ENCODE data around the gene AIRE.

AIRE gene

GRCh38 chr21:44331650-44332307, 46.1 kb downstream of the AIRE start:
- TF ChIP-seq CTCF (IDR thresholded peaks at IDR 0.05; ENCODE audit: control insufficient read depth, extremely low read depth, insufficient read depth) = no peak
- no peak overlapping the region for H3K4me3 ChIP-seq (ENCODE audit: low read depth, low read length)
- DNase-seq (ENCODE audit: low read depth) = no peak

- no peak overlapping the region for H3K4me3 ChIP-seq (ENCODE audit: low read depth, low read length)
- DNase-seq (ENCODE audit: low read depth) = no peak
- no peak for TF ChIP-seq CTCF (IDR thresholded peaks at IDR 0.05; ENCODE audit: control insufficient read depth, extremely low read depth, insufficient read depth)
These were observed 46.7 kb downstream of the AIRE start for GRCh38 chr21:44332383-44332782.

GRCh38 chr21:44332965-44333364, 47.3 kb downstream of the AIRE start:
- DNase-seq (ENCODE audit: low read depth) = no peak
- no peak overlapping the region for H3K4me3 ChIP-seq (ENCODE audit: low read depth, low read length)
- TF ChIP-seq CTCF (IDR thresholded peaks at IDR 0.05; ENCODE audit: control insufficient read depth, extremely low read depth, insufficient read depth) = no peak

GRCh38 chr21:44333509-44334328, 48.0 kb downstream of the AIRE start:
- no peak overlapping the region for H3K4me3 ChIP-seq (ENCODE audit: low read depth, low read length)
- no peak for TF ChIP-seq CTCF (IDR thresholded peaks at IDR 0.05; ENCODE audit: control insufficient read depth, extremely low read depth, insufficient read depth)
- no peak for DNase-seq (ENCODE audit: low read depth)

GRCh38 chr21:44334329-44335030, 48.8 kb downstream of the AIRE start:
- H3K4me3 ChIP-seq (ENCODE audit: low read depth, low read length) = no peak overlapping the region
- no peak for TF ChIP-seq CTCF (IDR thresholded peaks at IDR 0.05; ENCODE audit: control insufficient read depth, extremely low read depth, insufficient read depth)
- no peak for DNase-seq (ENCODE audit: low read depth)

GRCh38 chr21:44335266-44336059, 49.8 kb downstream of the AIRE start:
- no peak for TF ChIP-seq CTCF (IDR thresholded peaks at IDR 0.05; ENCODE audit: control insufficient read depth, extremely low read depth, insufficient read depth)
- no peak overlapping the region for H3K4me3 ChIP-seq (ENCODE audit: low read depth, low read length)
- no peak for DNase-seq (ENCODE audit: low read depth)

Measured in LNCaP clone FGC (cell line).